RKO (cell line): ENCODE data around the gene FBXO11.

Experiments used
- DNase-seq: peaks from one replicate; pipeline ENCODE4 v3.0.0-alpha.2; 2016; ENCODE audit warnings: low spot score

The FBXO11 gene

DNA sequence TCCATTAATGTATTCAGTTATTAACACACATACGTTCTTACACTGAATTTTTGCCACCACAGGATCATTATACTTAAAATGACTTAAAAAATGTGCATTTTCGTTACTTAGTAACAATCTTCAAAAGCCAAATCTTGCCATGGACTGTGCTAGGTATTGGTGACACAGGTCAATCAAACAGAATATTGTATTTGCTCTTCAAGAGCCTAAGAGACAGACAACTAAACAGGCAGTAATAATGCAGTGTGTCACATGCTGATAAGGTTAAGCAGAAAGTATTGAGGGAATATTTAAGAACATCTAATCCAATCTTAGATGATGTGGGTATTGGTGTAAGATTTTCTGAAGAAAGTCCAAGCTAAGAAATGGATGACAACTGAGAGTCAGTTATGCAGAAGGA lies 56.9 kb downstream of the FBXO11 start:
- DNase-seq = no peak

DNA sequence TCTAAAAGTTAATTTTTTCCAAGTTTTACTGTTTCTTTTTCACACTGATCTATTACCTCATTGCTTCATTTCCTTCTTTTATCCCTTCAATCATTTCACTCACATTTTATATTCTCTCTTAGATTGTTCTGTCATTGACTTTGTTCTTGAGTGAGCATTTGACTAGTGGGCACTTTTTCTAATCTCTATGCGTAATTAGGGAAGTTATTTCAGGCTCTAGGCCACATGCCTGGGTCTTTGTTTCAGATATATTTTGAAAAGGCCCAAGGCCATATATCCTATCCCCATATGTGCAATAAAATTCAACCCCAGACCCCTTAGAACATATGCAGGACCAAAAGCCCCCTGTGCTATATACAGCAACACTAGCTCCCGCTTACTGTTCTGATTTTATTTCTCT lies 62.1 kb downstream of the FBXO11 start:
- DNase-seq = no peak

DNA sequence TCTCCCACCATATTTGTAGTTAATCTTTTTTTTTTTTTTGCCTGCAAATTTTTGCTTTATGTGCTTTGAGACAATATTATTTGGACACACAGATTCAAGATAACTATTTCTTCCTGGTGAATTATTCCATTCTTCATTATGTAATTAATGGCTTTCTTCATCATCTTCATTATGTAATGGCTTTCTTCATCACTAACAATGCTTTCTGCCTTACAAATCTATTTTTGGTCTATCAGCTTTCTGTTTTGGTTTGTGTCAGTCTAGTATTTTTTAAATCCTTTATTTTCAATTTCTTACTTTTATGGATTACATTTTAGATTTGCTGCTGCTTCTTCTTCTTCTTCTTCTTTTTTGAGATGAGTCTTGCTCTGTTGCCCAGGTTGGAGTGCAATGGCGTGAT lies 62.9 kb downstream of the FBXO11 start:
- no peak for DNase-seq

DNA sequence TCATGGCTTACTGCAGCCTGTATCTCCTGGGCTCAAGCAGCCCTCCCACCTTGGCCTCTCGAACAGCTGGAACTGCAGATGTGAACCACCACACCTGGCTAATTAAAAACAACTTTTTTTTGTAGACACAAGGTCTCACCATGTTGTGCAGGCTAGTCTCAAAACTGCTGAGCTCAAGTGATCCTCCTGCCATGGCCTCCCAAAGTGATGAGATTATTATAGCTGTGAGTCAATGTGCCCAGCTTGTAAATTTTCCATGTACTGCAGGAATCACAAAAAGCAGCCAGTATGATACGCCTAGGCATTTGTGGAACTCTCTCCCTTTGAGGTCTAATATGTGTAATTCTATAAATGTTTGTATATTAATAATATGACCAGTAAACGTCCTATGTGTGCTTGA lies 63.5 kb downstream of the FBXO11 start:
- DNase-seq = no peak

DNA sequence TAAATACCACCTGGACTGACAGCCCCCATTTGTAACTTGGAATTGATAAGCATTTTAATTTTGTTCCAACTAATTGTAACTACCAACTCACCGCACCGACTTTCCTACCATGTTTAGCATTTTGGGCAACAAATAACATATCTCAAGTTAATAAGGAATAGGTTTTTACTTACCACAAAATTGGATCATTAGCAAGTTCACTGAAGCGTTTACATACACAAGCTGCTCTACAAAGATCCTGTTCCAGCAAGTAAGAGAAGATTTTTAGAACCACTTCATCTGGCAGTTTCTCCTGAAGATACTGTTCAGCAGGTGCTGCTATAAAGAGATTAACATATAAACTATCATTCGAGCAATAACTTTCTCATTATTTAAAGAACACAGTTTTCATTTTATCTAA lies 67.6 kb downstream of the FBXO11 start:
- DNase-seq = no peak

DNA sequence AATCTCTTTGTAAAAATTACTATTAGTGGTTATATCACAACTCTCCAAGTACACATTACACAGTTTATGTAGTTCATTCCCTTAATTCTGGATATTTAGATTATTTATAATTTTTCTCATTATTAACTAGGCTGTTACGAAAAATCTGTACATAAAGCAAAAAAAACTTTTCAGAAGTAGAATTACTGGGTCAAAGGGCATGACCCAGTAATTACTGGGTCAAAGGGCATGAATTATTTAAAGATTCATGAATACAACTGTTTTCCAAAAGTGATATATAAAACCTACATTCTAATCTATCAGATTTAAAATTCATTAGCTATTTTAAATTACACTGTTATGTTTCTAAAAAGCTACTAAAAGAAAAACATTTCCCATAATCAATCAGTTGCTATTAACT lies 68.0 kb downstream of the FBXO11 start:
- DNase-seq = no peak

DNA sequence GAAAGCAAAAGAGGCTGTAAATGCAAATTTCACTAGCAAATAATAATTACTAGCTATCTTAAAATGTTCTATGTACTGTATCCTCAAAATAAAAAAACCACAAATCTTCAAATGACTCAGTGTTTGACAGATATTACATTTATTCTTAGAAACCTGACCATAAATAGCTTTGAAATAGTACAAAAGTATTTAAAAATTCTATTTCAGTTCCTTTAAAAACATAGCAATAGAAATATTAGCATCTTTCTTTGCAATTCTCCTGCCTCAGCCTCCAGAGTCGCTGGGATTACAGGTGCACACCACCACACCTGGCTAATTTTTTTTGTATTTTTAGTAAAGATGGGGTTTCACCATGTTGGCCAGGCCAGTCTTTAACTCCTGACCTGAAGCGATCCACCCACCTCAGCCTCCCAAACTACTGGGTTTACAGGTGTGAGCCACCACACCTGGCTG lies 72.8 kb downstream of the FBXO11 start:
- DNase-seq = no peak

DNA sequence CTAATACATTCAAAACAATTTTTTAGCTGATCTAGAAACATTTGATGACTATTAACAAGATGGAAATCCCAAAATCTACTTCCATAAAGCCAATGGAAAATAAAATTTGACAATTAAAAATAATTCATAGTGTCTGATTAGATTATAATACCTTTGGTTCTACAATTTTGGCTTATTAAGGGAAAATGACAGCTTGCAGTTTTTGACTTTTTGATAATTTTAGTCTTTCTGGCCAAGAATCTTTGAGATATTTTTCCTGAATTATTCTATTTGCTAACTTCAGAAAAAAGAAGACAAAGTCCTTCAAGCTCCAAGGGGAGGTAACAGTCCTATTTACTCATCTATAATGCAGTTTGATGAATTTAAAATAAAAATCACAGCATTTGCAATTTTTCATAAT lies 83.8 kb downstream of the FBXO11 start:
- no peak for DNase-seq

DNA sequence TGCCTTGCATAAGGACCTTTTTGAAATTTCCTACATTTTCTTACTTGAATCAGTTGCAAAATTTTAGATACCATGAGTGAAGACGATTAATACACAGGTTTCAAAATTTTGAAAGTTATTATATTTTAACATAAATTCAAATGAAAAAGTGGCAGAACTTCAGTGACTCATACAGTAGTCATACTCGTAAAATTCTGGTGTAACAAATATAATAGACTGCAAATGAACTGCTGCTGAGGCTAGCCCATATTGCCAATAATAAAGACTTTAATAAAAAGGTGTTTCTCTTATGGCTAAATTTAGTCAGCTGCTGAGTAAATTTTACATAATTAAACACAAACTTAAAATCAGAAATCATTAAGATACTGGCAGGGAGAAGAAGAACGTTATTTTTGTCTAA lies 86.5 kb downstream of the FBXO11 start:
- DNase-seq = peak; percentile 48

DNA sequence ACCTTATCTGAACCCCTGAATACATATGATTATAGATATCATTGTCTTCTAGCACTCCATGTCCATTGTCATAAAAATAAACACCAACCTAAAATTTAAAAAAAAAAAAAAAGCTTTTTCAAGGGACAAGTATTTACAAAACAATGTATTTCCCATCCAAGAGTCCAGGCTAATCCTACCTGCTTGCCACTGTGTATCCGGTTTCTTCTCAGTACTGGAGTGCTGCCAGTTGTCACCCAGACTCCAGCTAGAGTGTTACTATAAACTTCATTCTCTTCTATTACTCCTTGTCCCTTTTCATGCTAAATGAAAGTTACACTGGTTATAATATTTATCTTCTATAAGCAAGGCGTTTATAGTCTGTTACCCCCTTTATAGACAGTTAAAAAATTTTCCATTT lies 87.5 kb downstream of the FBXO11 start:
- DNase-seq = no peak

DNA sequence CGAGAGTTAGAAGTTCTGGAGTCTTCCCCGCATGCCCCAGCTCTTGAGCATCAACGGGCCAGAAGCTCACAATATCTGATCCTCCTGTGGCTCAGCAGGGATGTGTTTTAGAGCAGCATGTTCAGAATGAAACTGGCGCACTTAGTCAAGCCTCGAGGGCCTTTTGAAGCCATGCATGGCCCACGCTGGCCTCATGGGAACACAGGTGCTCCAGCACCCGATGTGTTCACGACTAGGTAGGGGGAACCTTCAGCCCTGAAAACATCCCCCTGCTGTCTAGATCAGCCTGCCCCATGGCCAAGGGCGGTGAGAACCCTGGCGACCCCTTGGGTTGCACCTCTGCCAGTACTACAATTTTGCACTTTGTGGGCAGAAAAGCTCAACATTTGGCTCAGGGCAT lies 90.5 kb downstream of the FBXO11 start:
- DNase-seq = no peak

DNA sequence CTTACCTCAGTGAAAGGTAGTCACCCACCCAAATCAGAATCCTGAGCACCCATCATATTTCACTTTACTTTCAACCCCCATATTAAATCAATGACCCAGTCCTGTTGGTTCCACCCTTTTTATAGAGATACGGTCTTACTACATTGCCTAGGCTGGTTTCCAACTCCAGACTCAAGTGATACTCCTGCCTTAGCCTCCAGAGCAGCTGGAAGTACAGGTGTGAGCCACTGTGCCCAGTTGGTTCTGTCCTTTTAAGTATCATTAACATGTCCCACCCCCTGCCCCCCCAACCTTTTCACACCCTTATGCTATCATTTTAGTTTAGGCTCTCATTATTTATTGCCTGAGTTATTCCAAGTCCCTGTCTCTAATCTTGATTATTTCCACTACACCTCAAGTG lies 94.6 kb downstream of the FBXO11 start:
- no peak for DNase-seq

DNA sequence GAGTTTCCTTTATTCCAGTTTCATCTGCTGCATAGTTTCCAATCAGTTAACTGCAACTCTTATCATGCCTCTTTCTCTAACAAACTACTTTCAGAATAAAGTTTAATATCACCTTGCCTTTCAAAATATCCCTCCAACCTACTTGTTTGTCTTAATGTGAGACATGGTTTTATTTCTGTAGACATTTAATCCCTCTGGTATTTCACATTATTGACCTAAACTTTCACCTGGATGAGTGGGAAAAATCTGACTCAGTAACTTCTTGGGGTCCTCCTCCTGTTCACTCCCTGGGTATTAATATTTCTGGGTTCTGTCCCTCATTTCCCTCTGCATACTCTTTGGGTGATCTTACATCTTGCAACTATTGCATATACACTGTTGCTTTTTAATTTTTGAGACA lies 95.4 kb downstream of the FBXO11 start:
- DNase-seq = no peak

DNA sequence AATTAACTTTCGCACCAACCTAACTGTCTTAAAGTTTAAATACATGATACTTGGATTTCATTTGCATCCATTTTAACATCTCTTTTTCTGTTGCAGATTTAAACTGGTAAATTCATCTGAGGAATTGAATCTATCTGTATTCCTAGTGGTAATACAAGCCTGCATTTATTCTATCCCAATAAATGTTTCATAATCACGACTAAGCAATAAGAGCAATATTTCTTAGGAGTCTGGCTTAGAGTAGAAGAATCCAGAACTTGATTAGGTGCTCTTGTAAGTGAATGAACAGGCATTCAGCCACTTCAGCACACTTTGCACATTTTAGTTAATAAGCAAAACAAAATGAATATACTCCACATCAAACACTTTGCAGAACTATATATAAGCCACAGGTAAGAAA lies 96.4 kb downstream of the FBXO11 start:
- no peak for DNase-seq

DNA sequence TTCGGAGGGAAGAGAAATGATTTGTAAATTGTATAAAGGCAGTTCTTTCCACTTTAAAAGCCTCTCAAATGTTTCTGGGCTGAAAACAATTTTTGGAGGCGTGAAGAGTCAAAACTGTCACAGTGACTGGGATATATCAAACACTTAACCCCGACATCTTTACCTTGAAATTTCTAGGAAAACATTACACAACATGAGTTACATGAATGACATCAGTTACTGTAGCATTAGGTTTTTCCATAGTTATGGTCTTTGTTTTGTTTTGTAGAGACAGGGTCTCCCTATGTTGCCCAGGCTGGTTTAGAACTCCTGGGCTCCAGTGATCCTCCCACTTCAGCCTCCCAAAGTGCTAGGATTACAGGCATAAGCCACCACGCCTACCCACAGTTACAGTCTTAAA lies 97.7 kb downstream of the FBXO11 start:
- no peak for DNase-seq

DNA sequence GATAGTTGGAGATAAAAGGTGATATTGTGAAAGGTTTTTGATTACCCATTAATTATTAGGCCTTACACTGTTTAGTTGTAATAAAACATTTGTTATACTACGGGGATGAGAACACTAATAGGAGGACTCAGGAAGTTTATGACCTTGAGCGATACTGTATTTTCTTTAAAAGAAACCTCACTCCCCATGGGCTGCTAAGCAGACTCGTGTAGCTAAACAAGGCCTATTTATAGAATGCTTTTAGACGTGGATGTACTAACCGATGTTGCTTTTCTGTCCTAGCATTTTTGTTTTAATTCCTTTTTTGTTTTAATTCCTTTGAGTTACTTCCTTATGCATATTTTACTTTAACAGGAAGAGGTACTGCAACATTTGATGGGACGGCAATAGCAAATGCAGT lies 100.4 kb downstream of the FBXO11 start:
- no peak for DNase-seq

DNA sequence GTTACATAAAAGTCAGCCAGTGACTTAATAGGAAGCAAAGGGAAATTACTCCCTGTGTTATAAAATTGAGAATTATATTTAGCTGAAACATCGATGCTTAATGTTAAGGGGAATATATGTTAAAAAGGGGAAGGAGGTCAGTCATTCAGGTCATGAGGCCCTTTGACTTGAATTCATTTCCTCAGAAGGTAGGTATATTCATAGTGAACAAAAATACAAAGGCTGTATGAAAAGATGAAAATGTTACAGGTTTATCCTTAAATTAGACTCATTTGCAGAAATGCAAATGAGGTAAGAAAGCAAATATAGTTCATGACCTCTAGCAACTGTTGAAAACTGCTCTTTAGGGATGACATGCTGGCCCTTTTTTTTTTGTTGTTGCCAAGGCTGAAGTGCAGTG lies 102.5 kb downstream of the FBXO11 start:
- DNase-seq = no peak

DNA sequence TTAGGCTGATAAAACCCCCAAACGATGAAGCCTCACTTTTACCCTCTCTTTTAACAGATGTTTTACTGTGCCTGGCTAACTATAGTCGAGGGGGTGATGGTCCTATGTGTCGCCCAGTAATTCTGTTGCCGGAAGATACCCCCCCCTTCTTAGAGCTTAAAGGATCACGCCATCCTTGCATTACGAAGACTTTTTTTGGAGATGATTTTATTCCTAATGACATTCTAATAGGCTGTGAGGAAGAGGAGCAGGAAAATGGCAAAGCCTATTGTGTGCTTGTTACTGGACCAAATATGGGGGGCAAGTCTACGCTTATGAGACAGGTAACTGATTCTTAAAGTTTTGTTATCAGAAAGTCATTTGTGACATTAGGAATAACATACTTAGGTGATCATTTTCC lies 102.9 kb downstream of the FBXO11 start:
- no peak for DNase-seq

DNA sequence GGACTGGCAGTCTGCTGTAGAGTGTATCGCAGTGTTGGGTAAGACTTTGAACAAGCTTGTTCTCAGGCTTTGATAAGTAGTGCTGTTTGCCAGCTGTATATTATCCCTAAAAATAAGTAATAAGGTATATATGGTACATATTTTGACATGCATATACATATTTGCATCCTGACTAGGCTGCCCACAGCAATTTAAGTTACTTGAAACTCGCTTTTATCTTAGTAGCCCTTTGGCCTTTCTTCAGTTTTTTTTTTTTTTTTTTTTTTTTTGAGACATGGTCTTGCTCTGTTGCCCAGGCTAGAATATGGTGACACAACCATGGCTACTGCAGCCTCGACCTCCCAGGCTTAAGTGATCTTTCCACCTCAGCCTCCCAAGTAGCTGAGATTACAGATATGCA lies 105.2 kb downstream of the FBXO11 start:
- no peak for DNase-seq

DNA sequence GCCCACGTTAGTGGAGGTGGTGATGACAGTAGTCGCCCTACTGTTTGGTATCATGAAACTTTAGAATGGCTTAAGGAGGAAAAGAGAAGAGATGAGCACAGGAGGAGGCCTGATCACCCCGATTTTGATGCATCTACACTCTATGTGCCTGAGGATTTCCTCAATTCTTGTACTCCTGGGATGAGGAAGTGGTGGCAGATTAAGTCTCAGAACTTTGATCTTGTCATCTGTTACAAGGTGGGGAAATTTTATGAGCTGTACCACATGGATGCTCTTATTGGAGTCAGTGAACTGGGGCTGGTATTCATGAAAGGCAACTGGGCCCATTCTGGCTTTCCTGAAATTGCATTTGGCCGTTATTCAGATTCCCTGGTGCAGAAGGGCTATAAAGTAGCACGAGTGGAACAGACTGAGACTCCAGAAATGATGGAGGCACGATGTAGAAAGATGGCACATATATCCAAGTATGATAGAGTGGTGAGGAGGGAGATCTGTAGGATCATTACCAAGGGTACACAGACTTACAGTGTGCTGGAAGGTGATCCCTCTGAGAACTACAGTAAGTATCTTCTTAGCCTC lies 107.2 kb downstream of the FBXO11 start:
- no peak for DNase-seq

DNA sequence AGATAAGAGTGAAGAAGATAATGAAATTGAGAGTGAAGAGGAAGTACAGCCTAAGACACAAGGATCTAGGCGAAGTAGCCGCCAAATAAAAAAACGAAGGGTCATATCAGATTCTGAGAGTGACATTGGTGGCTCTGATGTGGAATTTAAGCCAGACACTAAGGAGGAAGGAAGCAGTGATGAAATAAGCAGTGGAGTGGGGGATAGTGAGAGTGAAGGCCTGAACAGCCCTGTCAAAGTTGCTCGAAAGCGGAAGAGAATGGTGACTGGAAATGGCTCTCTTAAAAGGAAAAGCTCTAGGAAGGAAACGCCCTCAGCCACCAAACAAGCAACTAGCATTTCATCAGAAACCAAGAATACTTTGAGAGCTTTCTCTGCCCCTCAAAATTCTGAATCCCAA lies 107.7 kb downstream of the FBXO11 start:
- no peak for DNase-seq

DNA sequence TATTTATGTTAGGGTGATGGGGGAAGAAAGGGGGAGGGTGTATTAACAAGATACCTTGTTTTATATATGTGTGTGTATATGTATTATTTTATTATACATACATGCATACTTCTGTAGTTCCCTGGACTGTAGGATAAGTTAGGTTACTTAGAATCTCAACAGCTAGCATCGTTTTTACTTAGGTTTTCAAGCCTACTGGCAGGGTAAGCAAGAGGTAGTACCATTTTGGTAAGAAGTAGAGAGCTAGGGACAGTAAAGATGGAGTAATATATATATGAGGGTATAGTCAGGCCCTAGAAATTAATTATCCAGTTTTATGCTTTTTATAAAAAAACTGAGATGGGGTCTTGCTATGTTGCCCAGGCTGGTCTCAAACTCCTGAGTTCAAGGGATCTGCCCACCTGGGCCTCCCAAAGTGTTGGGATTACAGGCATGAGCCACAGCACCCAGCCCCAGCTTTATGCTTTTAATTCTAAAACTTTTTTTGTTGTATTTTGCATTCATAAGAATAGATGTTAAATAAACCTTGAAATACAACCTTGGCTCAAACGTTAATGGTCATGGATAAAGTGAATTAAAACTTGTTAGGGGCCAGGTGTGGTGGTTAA lies 110.1 kb downstream of the FBXO11 start:
- no peak for DNase-seq

DNA sequence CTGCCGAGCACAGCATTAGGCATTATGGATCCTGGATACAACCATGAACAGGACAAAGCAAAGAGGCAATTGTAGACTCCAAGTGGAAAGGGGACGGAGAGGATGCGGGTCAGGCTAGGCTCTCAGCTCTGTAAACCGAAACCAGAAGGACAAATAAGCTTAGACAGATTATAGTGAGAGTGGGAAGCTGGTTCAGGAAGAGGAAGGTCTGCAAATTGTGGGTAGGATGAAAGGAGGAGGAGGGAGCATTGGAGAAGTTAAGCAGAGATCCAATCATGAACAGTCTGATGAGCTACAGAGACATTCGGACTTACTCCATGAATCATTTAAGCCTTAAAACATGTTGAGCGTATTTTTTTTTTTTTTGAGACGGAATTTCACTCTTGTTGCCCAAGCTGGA lies 120.3 kb downstream of the FBXO11 start:
- no peak for DNase-seq

DNA sequence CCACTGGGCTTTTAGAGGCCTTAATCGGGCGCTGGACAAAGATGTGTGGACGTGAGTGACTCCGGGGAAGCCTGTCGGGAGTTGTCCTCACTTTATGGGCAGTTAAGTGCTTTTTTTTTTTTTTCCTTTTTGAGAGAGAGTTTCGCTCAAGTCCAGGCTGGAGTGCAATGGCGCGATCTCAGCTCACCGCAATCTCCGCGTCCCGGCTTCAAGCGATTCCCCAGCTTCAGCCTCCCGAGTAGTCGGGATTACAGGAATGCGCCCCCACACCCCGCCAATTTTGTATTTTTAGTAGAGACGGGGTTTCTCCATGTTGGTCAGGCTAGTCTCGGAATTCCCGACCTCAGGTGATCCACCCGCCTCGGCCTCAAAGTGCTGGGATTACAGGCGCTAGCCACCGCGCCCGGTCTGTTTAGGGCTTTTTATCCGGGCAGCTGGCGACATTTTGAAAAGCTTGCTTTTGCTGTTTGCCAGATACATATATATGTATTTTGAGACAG lies 121.9 kb downstream of the FBXO11 start:
- no peak for DNase-seq
